GM10266 (cell line): ENCODE measurements around the gene LDLRAD4.

Experiments used
- DNase-seq: peaks from one replicate; pipeline ENCODE4 v3.0.0; 2012; ENCODE audit errors: extremely low spot score
- TF ChIP-seq, protein P1 (sequence below): IDR thresholded peaks from 2 replicates; pipeline ENCODE4 v1.5.1; 2012; ENCODE audit warnings: mild to moderate bottlenecking, low read depth; ENCODE audit not compliant: control insufficient read depth, insufficient read depth; ENCODE audit errors: missing control alignments

LDLRAD4 gene

DNA sequence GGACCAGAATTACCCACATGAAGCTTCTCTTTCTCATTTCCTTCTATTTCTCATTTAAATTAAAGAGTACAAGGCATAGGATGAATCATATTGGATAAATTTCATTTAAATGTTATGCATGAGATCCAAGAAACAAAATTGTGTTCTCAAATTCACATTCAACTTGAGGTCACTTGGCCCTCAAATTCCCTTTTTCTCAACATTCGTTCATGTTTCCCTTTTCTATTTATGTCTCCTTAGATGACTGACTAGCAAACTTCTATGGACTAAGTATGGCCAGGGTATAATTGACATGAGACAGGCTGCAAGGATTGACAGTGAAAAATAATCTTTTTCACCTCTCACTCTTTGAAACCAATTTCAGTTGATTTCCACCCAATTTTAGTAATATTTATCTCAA is 4.0 kb upstream of the LDLRAD4 start:
- no peak for DNase-seq

DNA sequence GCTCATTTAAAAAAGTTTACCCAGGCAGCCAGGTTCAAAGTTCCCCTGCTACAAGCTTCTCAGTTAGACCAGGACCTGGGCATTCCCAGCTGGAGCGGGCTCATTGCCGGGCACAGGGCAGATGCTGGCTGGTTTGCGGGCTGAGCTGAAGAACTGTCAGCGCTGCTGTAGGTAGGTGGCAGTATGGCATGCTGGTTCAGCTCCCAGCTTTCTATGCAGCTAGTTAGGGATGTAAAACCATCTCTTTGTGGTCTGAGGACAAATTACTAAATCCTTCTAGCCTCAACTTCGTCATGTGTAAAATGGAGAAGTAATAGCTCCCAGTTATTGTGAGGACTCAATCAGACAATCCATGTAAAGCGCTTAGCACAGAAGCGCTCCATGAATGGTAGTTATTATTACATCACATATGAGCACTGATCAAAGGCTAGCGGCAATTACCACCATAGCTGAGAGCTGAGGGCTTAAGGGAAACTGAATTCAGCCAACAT is 2.4 kb upstream of the LDLRAD4 start:
- peak; percentile 63 for DNase-seq
- TF ChIP-seq, protein P1, sequence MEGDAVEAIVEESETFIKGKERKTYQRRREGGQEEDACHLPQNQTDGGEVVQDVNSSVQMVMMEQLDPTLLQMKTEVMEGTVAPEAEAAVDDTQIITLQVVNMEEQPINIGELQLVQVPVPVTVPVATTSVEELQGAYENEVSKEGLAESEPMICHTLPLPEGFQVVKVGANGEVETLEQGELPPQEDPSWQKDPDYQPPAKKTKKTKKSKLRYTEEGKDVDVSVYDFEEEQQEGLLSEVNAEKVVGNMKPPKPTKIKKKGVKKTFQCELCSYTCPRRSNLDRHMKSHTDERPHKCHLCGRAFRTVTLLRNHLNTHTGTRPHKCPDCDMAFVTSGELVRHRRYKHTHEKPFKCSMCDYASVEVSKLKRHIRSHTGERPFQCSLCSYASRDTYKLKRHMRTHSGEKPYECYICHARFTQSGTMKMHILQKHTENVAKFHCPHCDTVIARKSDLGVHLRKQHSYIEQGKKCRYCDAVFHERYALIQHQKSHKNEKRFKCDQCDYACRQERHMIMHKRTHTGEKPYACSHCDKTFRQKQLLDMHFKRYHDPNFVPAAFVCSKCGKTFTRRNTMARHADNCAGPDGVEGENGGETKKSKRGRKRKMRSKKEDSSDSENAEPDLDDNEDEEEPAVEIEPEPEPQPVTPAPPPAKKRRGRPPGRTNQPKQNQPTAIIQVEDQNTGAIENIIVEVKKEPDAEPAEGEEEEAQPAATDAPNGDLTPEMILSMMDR, result peak; percentile 73

More for the DNA sequence above, 4.0 kb upstream of the LDLRAD4 start:
- TF ChIP-seq, protein P1, result no peak

DNA sequence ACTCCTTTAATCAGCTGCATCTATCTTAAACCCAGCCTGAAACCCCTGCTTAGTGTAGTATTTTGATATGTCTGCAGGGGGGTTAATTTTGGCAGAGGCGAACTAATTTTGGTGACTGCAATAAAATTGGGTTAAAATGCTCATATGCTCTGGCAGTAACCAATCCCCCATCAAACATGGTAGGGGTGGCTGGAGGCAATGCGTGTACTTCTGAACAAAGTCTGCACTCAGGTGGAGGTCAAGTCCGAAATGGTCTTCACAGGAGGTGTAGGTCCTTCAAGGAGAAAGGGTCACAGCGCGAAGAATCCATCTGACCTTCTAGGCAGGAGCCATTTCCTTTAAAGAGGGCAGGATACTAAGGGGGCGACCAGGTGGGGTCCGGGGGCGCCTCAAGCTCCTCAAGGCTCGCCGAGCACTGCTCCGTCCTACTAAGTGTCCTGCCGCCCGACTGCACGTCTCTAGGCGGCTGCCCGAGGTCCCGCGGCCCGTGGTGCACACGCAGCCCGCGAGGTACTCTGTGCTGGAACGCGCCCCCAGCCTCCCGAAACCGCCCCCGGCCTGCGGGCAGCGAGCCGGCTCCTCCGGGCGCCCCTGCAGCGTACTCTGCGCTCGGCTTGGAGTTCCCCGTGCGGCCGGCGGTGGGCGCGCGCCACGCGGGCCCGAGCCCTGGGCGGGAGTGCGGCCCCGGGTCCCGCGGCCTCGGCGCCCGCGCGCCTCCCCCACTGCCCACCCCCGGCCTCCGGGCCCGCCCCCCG is 1.7 kb upstream of the LDLRAD4 start:
- peak; percentile 77 for DNase-seq
- TF ChIP-seq, protein P1, result peak; percentile 51

DNA sequence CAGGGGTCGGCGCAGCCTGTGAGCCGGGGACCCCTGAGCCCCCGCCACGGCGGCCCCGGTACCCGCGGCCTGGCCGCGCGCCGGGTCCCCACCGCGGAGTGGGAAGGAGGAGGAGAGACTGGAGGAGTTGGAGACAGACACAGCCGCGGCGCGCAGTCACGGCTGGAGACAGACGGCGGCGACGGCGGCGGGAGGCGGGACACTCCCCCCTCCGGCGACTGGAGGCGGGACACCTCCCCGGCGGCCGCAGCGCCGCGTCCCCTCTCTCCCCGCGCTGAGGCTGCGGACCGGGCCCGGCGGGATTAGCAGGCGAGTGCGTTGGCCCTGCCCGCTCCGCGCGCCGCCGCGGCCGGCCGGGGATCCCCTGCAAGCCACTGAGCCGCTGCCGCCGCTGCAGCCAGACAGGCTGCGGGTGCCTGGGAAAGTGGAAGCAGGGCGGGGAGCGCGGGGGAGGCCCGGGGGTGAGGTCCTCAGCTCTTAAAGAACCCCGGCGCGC is 1.0 kb upstream of the LDLRAD4 start:
- DNase-seq, result peak; percentile 69

DNA sequence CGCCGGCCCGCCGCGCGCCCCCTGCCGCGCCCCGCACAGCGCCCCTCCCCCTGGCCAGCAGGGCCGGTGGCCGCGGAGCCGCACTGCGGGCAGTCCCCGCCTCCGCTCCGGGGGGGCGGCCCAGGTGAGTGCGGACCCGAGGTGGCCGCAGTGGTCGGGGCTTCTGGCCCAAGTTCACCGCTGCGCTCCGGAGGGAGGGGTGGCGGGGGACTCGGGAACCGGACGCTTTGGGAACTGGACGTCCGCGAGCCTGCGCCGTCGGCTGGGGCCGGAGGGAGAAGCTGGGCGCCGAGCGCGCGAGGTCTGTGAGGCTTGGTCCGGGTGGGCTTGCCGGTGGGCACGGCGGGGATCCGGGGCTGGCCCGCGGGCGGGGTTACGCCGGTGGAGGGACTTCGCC is 591 bp upstream of the LDLRAD4 start:
- peak; percentile 36 for DNase-seq

More for the DNA sequence above, 1.0 kb upstream of the LDLRAD4 start:
- TF ChIP-seq, protein P1, result no peak

DNA sequence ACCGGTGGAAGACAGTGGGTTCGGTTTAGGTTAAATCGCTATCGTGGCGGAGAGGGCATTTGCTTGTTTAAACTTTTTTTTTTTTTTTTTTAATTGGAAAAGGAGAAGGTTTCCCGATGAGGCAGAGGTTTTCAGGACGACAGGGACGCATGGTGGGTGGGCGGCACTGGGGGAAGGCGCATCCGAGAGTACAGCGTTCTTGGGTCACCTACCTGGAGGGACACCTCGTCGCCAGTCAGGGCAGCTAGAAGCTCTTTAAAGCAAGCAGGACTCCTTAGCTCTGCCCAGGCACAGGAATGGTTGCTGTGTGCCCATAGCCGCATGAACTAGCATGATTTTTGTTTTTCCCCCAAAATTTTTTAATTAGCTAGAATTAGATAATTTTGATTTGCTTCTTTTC is 437 bp downstream of the LDLRAD4 start:
- no peak for DNase-seq
- TF ChIP-seq, protein P1, result no peak

More for the DNA sequence above, 591 bp upstream of the LDLRAD4 start:
- TF ChIP-seq, protein P1, result no peak

DNA sequence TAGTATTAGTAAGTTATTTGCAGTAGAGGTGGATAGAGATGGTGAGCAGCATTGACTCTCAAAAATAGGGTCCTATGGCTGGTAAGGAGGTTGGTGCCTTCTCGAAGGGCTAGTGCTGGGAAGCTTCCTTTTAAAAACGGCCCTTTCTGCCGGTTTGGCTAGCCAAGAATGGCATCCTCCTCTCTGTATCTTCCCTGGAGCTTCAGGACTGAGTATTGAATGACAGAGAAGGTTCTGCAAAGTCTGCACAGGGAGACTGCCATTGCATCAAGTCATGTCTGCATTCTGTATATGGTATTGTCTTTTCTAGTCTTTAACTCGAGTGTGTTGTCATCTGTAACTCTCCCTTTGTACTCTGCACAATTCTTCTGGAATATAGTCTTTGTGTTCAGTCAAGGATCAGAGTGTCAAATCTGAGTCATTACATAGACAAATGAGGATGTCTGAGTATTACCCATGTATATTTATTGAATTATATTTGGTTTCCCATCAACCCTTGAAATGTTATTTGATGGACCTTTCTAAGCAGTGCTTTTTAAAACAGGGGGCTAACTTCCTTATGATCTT is 1.1 kb downstream of the LDLRAD4 start:
- DNase-seq, result no peak
- TF ChIP-seq, protein P1, result no peak
